Aorta (tissue), 5 donors: Measurements from ENCODE around the gene SOX14. TPM values are rescaled to one million over a fixed set of nuclear protein-coding genes. Genes with fewer than 3 reads are reported as not detected.

Source experiments
- ATAC-seq: fragments of 200-7000 bp; cut with Tn5 transposase; one replicate; pipeline ENCODE4 v1.9.1; 2022; ENCODE audit warnings: moderate library complexity; ENCODE audit not compliant: low FRiP score
- DNase-seq, 2 donors: peaks; one replicate each; pipeline ENCODE4 v3.0.0-alpha.2; 2020
- H3K27ac ChIP-seq, 2 donors: one replicate each; pipeline ENCODE4 v1.5.1; 2013; ENCODE audit warnings: low read length in 2 of 2, mild to moderate bottlenecking in 2 of 2, moderate library complexity in 2 of 2, control low read depth in 1 of 2, inconsistent platforms in 1 of 2, low read depth in 1 of 2
- H3K27me3 ChIP-seq, 2 donors: one replicate each; pipeline ENCODE4 v1.6.1; 2013; ENCODE audit warnings: control low read depth in 1 of 2, low read length in 1 of 2, mild to moderate bottlenecking in 1 of 2, moderate library complexity in 1 of 2; ENCODE audit not compliant: insufficient read depth in 2 of 2, control insufficient read depth in 1 of 2
- H3K36me3 ChIP-seq, 2 donors: one replicate each; pipeline ENCODE4 v1.6.1; 2013; ENCODE audit warnings: control low read depth in 1 of 2, low read length in 1 of 2, mild to moderate bottlenecking in 1 of 2; ENCODE audit not compliant: insufficient read depth in 2 of 2, control insufficient read depth in 1 of 2
- H3K4me1 ChIP-seq, 2 donors: one replicate each; pipeline ENCODE4 v1.6.1; 2013; ENCODE audit warnings: low read length in 2 of 2, control low read depth in 1 of 2, mild to moderate bottlenecking in 1 of 2, moderate library complexity in 1 of 2; ENCODE audit not compliant: insufficient read depth in 2 of 2, control insufficient read depth in 1 of 2
- H3K4me3 ChIP-seq, 2 donors: one replicate each; pipeline ENCODE4 v1.5.1; 2013; ENCODE audit warnings: low read length in 2 of 2, control low read depth in 1 of 2, mild to moderate bottlenecking in 1 of 2
- H3K9me3 ChIP-seq: one replicate; pipeline ENCODE4 v1.6.1; 2013; ENCODE audit warnings: mild to moderate bottlenecking, low read length; ENCODE audit not compliant: control insufficient read depth
- WGBS, 2 donors: extraction: QIAGEN DNeasy Blood & Tissue Kit; methylation state at CpG; one replicate each; pipeline ENCODE4 v1.1.7; 2013; 5-methylcytosine and 5-hydroxymethylcytosine counted together
- intact Hi-C, 2 donors: fragments of 100-400 bp; cut with DNase I; formaldehyde crosslinking; loops; one replicate each; pipeline versions ENCODE4 v1.14.2 to v1.15.0; 2022
- polyA plus RNA-seq, 2 donors: library from polyadenylated mRNA; stranded (reverse); fragments of 200-250 nt; gene quantifications; one replicate each; pipeline ENCODE4 v1.2.3, GENCODE V29; 2013
- total RNA-seq, 2 donors: library from RNA; stranded (reverse); fragmentation: NEBNext Ultra II Directional; extraction: Animal tissue kit (Norgen Biotek cat#: 25700); gene quantifications; one replicate each; pipeline ENCODE4 v1.2.1, GENCODE V29; 2021
- donor health status: healthy with polysubstance abuse.
- donor health status: Bipolar disorder and iron deficiency.
- donor health status: DM: no; HTN: no; CAD: no.
- donor health status: DM: no; HTN: no; CAD: no.
- donor health status: DM: yes; HTN: yes; CAD: no.

SOX14 gene
- total and polyA plus RNA-seq, 4 donors: not detected

DNA sequence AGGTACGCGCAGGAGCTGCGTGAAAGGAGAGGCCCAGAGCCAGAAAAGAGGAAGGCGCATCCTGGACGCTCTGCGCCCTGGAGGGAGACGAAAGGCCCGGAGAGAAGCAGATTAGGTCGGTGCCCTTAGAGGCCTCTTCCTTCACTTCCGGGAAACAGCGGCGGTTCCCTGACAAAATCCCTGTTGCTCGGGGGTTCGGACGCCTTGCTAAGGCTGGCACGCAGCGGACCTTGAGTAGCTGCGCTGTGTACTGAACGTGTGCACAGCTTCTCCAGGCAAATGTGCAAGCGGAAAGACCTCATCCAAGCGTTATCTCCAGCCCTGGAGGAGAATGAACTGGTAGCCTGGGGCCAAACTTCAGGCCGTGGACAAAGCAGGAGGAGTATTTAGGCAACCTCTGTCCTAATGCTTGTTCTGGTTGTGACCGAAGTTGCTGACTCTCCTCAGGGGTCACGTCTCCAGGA is 3.0 kb upstream of the SOX14 start:
- no peak overlapping the region for H3K27ac ChIP-seq
- H3K27me3 ChIP-seq: peaks cover 0 to 2% of the 10 kb centered on the region in 2 donors
- intact Hi-C loops: no loop called here

DNA sequence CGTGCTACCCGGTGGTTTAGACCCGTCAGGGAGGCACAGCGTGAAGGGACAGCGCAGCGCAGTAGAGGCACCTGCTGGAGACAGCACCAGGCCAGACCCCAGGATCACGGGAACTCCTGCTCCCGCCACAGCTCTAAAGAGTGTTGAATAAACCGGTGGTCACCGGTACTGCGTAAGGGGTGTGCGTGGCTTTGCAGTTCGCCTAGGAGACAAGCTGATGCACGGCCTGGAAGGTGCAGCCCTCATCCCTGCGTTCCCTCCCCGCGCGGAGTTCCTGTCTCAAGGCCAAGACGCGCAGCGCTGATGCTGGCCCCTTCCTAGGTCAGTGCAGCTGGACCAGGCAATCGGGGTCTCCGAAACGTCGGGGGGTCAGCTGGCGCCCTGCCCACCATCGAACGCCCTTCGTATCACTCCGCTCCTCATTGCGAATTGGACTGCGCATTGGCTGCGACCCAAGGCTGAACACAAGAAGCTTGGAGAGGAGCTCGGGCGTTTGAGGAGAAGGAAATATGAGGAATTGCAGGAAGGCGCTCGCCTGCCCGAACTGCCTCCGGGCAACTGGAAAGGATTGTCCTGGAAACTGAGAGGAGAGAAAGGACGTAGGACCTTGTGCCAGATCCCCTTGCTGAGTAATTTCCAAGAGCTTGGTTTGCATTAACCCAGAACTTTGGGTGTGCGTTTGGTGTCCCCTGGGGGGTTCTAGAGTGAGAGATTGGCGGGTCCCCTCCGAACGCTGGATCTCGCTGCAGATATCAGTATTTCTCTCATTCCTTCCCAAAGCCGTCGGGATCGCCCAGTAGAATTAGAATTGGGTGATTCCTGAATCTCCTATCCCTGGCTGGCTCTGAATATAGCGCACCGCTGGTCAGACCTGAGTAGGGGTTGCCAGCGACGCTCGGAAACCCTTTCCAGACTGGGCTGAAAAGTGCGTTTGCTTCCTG is 2.3 kb upstream of the SOX14 start:
- Histone ChIP-seq H3K27ac (no peak overlapping the region), H3K9me3 (peaks cover 4% of the 10 kb centered on the region), H3K36me3 (no peaks in the 10 kb centered on the region), H3K27me3 (peaks cover 0 to 2% of the 10 kb centered on the region in 2 donors), H3K4me3 (no peak overlapping the region), H3K4me1 (no peaks in the 10 kb centered on the region)
- intact Hi-C loops: no loop called here
- DNase-seq (peak in 1 of 2 donors; percentile 22), ATAC-seq (no peak)
- WGBS, 2 donors: 2 to 3% methylated on average over 54 of the region's 54 CpGs

More for the DNA sequence above, 3.0 kb upstream of the SOX14 start:
- H3K4me1 ChIP-seq: no peaks in the 10 kb centered on the region
- no peaks in the 10 kb centered on the region for H3K36me3 ChIP-seq
- no peak for DNase-seq
- WGBS, 2 donors: 1 to 2% methylated on average over 24 of the region's 24 CpGs
- H3K9me3 ChIP-seq: peaks cover 4% of the 10 kb centered on the region
- ATAC-seq: no peak
- H3K4me3 ChIP-seq: no peak overlapping the region

DNA sequence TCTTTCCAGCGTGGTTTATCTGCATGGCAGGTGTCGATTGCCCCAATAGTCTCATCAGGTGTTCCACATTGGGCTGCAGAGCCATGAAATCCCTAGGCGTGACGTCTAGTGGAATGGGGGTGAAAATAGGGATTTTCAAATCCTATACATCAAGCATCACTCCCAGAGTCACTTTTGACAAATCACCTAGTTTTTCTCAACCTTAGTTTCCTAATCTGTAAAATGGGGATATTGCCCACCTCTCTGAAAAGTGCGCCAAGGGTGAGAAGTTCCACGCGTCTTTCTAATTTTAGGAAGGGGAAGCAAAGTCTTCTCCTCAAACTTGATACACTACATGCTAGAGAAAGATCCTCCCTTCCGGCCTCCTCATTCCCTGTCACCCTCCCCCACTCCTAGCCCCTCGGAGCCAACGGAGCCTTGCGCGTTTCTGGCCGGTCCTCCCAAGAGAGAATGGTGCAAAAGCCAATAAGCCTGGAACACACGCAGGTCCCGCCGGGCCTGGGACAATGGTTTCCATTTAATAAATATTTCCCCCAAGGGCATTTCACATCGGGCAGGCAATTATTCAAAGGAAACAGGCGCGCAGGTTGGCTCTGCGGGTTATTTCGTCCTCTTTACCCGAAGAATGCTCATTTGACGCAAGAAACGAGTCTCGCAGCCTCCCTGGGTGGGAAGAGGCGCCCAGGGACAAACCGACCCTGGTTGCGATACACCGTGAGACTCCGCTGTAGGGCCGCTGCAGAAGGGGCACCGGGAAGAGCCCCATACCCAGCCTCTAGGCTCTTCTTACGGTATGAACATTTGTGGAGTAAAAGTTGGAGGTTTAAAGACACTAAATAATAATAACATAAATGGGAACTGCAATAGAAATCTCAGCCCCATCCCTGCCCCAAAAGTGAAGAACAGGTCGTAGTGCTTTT is 1.2 kb upstream of the SOX14 start:
- WGBS, 2 donors: 3 to 4% methylated on average over 34 of the region's 34 CpGs
- Histone ChIP-seq H3K27me3 (peaks cover 0 to 2% of the 10 kb centered on the region in 2 donors), H3K36me3 (no peaks in the 10 kb centered on the region), H3K27ac (no peak overlapping the region), H3K4me3 (no peak overlapping the region), H3K4me1 (no peaks in the 10 kb centered on the region), H3K9me3 (peaks cover 4% of the 10 kb centered on the region)
- DNase-seq (no peak), ATAC-seq (no peak)
- intact Hi-C loops: no loop called here

DNA sequence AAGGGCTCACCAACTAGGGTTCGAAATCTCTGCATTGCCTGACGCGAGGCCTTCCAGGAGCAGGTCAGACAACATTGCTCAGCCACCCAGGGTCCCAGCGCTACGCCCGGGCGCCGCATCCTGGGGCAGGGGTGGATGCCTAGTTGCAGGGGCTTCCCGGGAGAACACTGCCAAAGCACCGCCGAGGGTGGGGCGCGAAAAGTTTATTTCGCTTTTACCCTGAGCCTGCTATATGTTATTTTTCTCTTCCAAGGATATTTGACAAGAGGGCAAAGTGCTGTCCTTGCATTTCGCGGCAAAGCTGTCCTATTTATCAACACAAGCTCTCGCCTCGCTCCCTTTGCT is 549 bp upstream of the SOX14 start:
- intact Hi-C loops: no loop called here
- H3K27me3 ChIP-seq: peaks cover 0 to 2% of the 10 kb centered on the region in 2 donors
- no peaks in the 10 kb centered on the region for H3K4me1 ChIP-seq
- H3K36me3 ChIP-seq: no peaks in the 10 kb centered on the region
- 1 to 3% methylated on average over 18 of the region's 18 CpGs for WGBS, 2 donors
- DNase-seq (peak in 1 of 2 donors; percentile 32), ATAC-seq (no peak)
- H3K9me3 ChIP-seq: peaks cover 2% of the 10 kb centered on the region
- H3K4me3 ChIP-seq: no peak overlapping the region
- H3K27ac ChIP-seq: no peak overlapping the region

DNA sequence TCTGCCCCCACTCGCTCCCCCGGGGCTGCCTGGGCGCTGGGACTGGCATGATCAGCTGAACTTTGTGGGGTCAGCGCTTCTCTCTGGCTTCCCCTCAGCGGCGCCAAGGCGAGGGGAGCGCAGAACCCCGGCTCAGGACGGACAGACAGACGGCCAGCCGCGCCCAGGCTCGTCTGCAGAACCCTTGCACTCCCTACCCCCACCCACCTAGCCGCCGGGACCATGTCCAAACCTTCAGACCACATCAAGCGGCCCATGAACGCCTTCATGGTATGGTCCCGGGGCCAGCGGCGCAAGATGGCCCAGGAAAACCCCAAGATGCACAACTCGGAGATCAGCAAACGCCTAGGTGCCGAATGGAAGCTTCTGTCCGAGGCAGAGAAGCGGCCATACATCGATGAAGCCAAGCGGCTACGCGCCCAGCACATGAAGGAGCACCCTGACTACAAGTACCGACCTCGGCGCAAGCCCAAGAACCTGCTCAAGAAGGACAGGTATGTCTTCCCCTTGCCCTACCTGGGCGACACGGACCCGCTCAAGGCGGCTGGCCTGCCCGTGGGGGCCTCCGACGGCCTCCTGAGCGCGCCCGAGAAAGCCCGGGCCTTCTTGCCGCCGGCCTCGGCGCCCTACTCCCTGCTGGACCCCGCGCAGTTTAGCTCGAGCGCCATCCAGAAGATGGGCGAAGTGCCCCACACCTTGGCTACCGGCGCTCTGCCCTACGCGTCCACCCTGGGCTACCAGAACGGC is 621 bp downstream of the SOX14 start:
- Histone ChIP-seq H3K27me3 (peaks cover 0 to 2% of the 10 kb centered on the region in 2 donors), H3K36me3 (no peaks in the 10 kb centered on the region), H3K9me3 (no peaks in the 10 kb centered on the region), H3K4me1 (no peaks in the 10 kb centered on the region), H3K4me3 (no peak overlapping the region), H3K27ac (no peak overlapping the region)
- WGBS, 2 donors: 2% methylated on average over 57 to 58 of the region's 58 CpGs
- no peak for DNase-seq
- ATAC-seq: no peak
- intact Hi-C loops: no loop called here

DNA sequence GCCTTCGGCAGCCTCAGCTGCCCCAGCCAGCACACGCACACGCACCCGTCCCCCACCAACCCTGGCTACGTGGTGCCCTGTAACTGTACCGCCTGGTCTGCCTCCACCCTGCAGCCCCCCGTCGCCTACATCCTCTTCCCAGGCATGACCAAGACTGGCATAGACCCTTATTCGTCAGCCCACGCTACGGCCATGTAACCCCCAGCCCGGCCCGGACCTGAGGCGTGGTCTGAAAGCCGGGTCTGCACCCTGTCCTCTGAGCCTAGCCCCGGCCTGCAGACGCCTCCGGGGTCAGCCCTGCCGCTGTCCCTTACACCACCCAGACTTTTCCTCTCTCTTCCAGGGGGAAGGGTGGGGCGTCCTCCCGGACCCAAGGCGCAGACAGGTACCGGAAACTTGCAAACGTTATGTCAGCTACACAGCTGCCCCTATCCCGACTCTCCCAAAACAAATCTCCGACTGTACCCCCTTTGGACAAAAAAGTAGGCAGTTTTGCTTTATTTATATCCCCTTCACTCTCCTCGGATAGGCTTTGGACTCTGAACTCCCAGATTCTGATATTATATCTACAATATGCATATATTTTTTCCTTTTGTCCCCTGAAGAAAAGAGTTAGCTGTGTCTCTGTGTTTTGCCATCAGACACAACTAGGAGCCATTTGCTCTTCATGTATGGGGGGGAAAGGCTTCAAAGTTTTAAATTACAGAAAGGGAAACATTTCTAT is 1.4 kb downstream of the SOX14 start:
- no peak overlapping the region for H3K4me3 ChIP-seq
- intact Hi-C loops: no loop called here
- H3K36me3 ChIP-seq: no peaks in the 10 kb centered on the region
- H3K27ac ChIP-seq: no peak overlapping the region
- WGBS, 2 donors: 2 to 3% methylated on average over 27 of the region's 27 CpGs
- no peaks in the 10 kb centered on the region for H3K4me1 ChIP-seq
- H3K27me3 ChIP-seq: peaks cover 0 to 4% of the 10 kb centered on the region in 2 donors
- DNase-seq: peak in 1 of 2 donors; percentile 26
- no peaks in the 10 kb centered on the region for H3K9me3 ChIP-seq
- no peak for ATAC-seq

DNA sequence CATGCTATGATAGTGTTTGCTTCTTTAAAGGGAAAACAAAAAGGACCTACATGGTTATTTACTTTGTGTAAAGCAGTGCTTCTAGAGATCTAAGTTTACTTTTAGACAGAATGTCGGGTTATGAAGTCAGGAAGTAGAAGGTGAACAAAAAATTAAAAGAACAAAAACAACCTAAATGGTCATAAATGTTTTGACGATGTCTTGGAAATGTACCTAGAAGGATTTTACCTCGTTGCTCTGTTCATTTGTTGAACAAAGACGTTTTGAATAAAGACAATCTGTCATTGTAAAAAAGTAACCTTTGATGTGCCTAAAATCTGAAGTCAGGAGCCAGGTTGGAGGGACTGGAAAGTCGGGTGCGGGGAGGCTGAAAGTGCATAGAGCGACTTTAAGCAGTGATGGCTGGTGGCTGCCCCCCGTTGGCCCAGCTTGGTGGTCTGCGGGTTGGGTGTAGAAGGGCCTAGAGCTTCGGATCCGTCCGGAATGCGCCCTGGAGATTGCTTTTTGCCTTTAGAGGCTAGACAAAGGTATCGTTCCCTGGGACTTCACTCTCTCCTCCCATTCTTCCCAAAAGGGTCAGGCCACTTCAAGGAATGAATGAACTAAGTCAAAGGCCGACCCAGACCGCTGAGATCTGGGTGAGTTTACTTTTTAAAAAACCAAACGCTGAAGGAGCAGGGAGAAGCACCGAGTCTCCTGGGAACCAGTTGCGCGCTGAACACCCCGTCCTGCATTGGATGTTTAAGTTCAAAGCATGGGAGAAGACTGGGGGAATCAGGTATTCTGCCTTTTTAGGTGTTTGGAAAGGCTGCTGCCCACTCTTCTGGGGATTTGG is 2.1 kb downstream of the SOX14 start:
- 5 to 6% methylated on average over 21 of the region's 21 CpGs for WGBS, 2 donors
- ATAC-seq: no peak
- Histone ChIP-seq H3K4me1 (no peaks in the 10 kb centered on the region), H3K27me3 (peaks cover 0 to 4% of the 10 kb centered on the region in 2 donors), H3K4me3 (no peak overlapping the region), H3K36me3 (no peaks in the 10 kb centered on the region), H3K27ac (no peak overlapping the region), H3K9me3 (no peaks in the 10 kb centered on the region)
- no peak for DNase-seq
- intact Hi-C loops: no loop called here
